ENCODE measurements around the gene ZNF654.

- TF ChIP-seq POLR2A (IDR thresholded peaks at IDR 0.05; ENCODE audit: low read depth, low read length) (no peak), SPI1 (IDR thresholded peaks at IDR 0.05; ENCODE audit: low read depth, low read length) (no peak), TAF1 (IDR thresholded peaks at IDR 0.05; ENCODE audit: low read depth, low read length) (no peak), POLR2AphosphoS5 (IDR thresholded peaks at IDR 0.05; ENCODE audit: low read depth, low read length) (no peak), POU2F2 (IDR thresholded peaks at IDR 0.05; ENCODE audit: low read depth, low read length) (no peak)
Measured at GRCh38 chr3:88030210-88030609, 28.8 kb upstream of the ZNF654 start.

All from GM12891 (cell line).